H1 (cell line): Measurements from ENCODE around the gene MARK4. TPM values are rescaled to one million over a fixed set of nuclear protein-coding genes. Genes with fewer than 3 reads are reported as not detected.

Source experiments
- CTCF ChIA-PET: fragments of 300-600 bp; sonication (Branson Sonifier 250); formaldehyde crosslinking; loops from one replicate; lab custom pipeline; 2021; ENCODE audit not compliant: partially characterized antibody; lab: Charles Lee
- POLR2A ChIA-PET: fragments of 300-600 bp; sonication (Branson Sonifier 250); formaldehyde crosslinking; loops from one replicate; lab custom pipeline; 2021; ENCODE audit warnings: inconsistent platforms; ENCODE audit not compliant: partially characterized antibody; lab: Charles Lee
- DNase-seq, 2 experiments: peaks; one replicate each; pipeline versions ENCODE4 v3.0.0 to v3.0.0-alpha.2; 2010 to 2022; ENCODE audit warnings: low spot score in 2 of 2, low read depth in 1 of 2, mixed read lengths in 1 of 2
- FAIRE-seq: peaks from 2 replicates; lab custom pipeline; 2011; peaks lifted over from hg19 to GRCh38; lab: Jason Lieb, UNC
- H2AFZ ChIP-seq: 2 replicates; pipeline ENCODE4 v1.8.1; 2012; ENCODE audit warnings: low read length, inconsistent platforms
- H2AK5ac ChIP-seq: 2 replicates; pipeline ENCODE4 v1.6.1; 2013; ENCODE audit warnings: low read depth, low read length
- H2BK120ac ChIP-seq: replicated peaks from 2 replicates; pipeline ENCODE3; 2013; ENCODE audit warnings: low read depth, low read length, inconsistent platforms
- H2BK12ac ChIP-seq: 2 replicates; pipeline ENCODE4 v1.6.1; 2013; ENCODE audit warnings: low read depth, low read length
- H2BK15ac ChIP-seq: 2 replicates; pipeline ENCODE4 v1.6.1; 2013; ENCODE audit warnings: low read length
- H2BK20ac ChIP-seq: 2 replicates; pipeline ENCODE4 v1.6.1; 2013; ENCODE audit warnings: low read length
- H2BK5ac ChIP-seq: 2 replicates; pipeline ENCODE4 v1.6.1; 2013; ENCODE audit warnings: low read depth, low read length
- H3K14ac ChIP-seq: 2 replicates; pipeline ENCODE4 v1.6.1; 2013; ENCODE audit warnings: inconsistent platforms; ENCODE audit not compliant: insufficient read length
- H3K18ac ChIP-seq: 2 replicates; pipeline ENCODE4 v1.6.1; 2013; ENCODE audit warnings: low read length; ENCODE audit errors: extremely low read depth
- H3K23ac ChIP-seq: 2 replicates; pipeline ENCODE4 v1.6.1; 2013; ENCODE audit warnings: inconsistent platforms; ENCODE audit not compliant: insufficient read length
- H3K23me2 ChIP-seq: 2 replicates; pipeline ENCODE4 v1.6.1; 2013; ENCODE audit warnings: low read depth, low read length
- H3K27ac ChIP-seq: 2 replicates; pipeline ENCODE4 v1.6.1; 2011; ENCODE audit warnings: low read depth, low read length, inconsistent platforms
- H3K27me3 ChIP-seq, 4 experiments: replicated peaks in 1 of 4; 1 replicate in 1 of 4; 2 replicates in 3 of 4; pipeline versions ENCODE4 v1.6.1 to v1.8.1; 2011 to 2013; ENCODE audit warnings: low read length in 3 of 4, mild to moderate bottlenecking in 3 of 4, inconsistent platforms in 2 of 4, mixed read lengths in 2 of 4, moderate library complexity in 1 of 4; ENCODE audit not compliant: control insufficient read depth in 3 of 4, insufficient read depth in 3 of 4; ENCODE audit errors: extremely low read depth in 1 of 4
- H3K36me3 ChIP-seq, 4 experiments: 2 replicates each; pipeline versions ENCODE4 v1.6.1 to v1.8.1; 2011 to 2013; ENCODE audit warnings: mild to moderate bottlenecking in 4 of 4, low read length in 3 of 4, moderate library complexity in 2 of 4, control low read depth in 1 of 4, inconsistent platforms in 1 of 4; ENCODE audit not compliant: insufficient read depth in 4 of 4, control insufficient read depth in 2 of 4
- H3K4ac ChIP-seq: replicated peaks from 2 replicates; pipeline ENCODE3; 2013; ENCODE audit warnings: low read length, low read depth, mixed read lengths, inconsistent platforms; ENCODE audit not compliant: insufficient read length
- H3K4me1 ChIP-seq, 4 experiments: replicated peaks in 1 of 4; 1 replicate in 1 of 4; 2 replicates in 3 of 4; pipeline versions ENCODE4 v1.6.1 to v1.8.1; 2011 to 2013; ENCODE audit warnings: low read length in 3 of 4, inconsistent platforms in 2 of 4, mixed read lengths in 1 of 4; ENCODE audit not compliant: insufficient read depth in 4 of 4, control insufficient read depth in 3 of 4
- H3K4me2 ChIP-seq, 2 experiments: 2 replicates each; pipeline versions ENCODE4 v1.6.1 to v1.8.1; 2011 to 2013; ENCODE audit warnings: low read depth in 2 of 2, low read length in 2 of 2, control low read depth in 1 of 2, inconsistent platforms in 1 of 2, mild to moderate bottlenecking in 1 of 2; ENCODE audit not compliant: insufficient read depth in 1 of 2
- H3K4me3 ChIP-seq, 4 experiments: fragments of 200-600, 300-600 bp in 1 of 4; sonication (generic), shearing (Covaris generic), sonication (Bioruptor Twin) in 1 of 4; 2 replicates each; pipeline versions ENCODE4 v1.5.1 to v1.8.1; 2011 to 2016; ENCODE audit warnings: low read length in 4 of 4, low read depth in 3 of 4, control low read depth in 2 of 4, inconsistent platforms in 2 of 4, mild to moderate bottlenecking in 2 of 4, mixed read lengths in 1 of 4, moderate library complexity in 1 of 4; ENCODE audit not compliant: insufficient read depth in 2 of 4; ENCODE audit errors: extremely low read depth in 1 of 4
- H3K56ac ChIP-seq: replicated peaks from 2 replicates; pipeline ENCODE3; 2013; ENCODE audit warnings: low read depth, mild to moderate bottlenecking, mixed read lengths, low read length, inconsistent platforms; ENCODE audit not compliant: insufficient read length
- H3K79me1 ChIP-seq: 2 replicates; pipeline ENCODE4 v1.6.1; 2013; ENCODE audit warnings: low read depth, low read length, control low read depth
- H3K79me2 ChIP-seq, 2 experiments: 2 replicates each; pipeline versions ENCODE4 v1.6.1 to v1.8.1; 2012 to 2013; ENCODE audit warnings: low read length in 2 of 2, mild to moderate bottlenecking in 2 of 2, inconsistent platforms in 1 of 2; ENCODE audit not compliant: insufficient read depth in 2 of 2, control insufficient read depth in 1 of 2
- H3K9ac ChIP-seq, 4 experiments: replicated peaks in 1 of 4; 1 replicate in 1 of 4; 2 replicates in 3 of 4; pipeline versions ENCODE4 v1.6.1 to v1.8.1; 2011 to 2013; ENCODE audit warnings: low read depth in 3 of 4, low read length in 3 of 4, control low read depth in 2 of 4, mild to moderate bottlenecking in 2 of 4, moderate library complexity in 2 of 4, inconsistent platforms in 1 of 4; ENCODE audit errors: extremely low read depth in 1 of 4
- H3K9me3 ChIP-seq, 2 experiments: 2 replicates each; pipeline versions ENCODE4 v1.6.1 to v1.8.1; 2012 to 2013; ENCODE audit warnings: mild to moderate bottlenecking in 2 of 2, moderate library complexity in 2 of 2, control low read depth in 1 of 2, inconsistent platforms in 1 of 2, low read depth in 1 of 2, low read length in 1 of 2, mixed read lengths in 1 of 2; ENCODE audit not compliant: insufficient read depth in 2 of 2
- H4K20me1 ChIP-seq, 2 experiments: replicated peaks in 1 of 2; 2 replicates each; pipeline versions ENCODE3 to v1.8.1; 2011 to 2013; ENCODE audit warnings: inconsistent platforms in 2 of 2, low read length in 2 of 2, mild to moderate bottlenecking in 1 of 2; ENCODE audit not compliant: insufficient read depth in 2 of 2, control insufficient read depth in 1 of 2
- H4K5ac ChIP-seq: 2 replicates; pipeline ENCODE4 v1.6.1; 2013; ENCODE audit warnings: low read length, low read depth, mixed read lengths, inconsistent platforms; ENCODE audit not compliant: insufficient read length
- H4K8ac ChIP-seq: 2 replicates; pipeline ENCODE4 v1.8.0; 2013; ENCODE audit warnings: mild to moderate bottlenecking, moderate library complexity, low read length, inconsistent platforms; ENCODE audit not compliant: insufficient read depth; ENCODE audit errors: extremely low read depth
- H4K91ac ChIP-seq: replicated peaks from 2 replicates; pipeline ENCODE3; 2013; ENCODE audit warnings: low read length, mixed read lengths, inconsistent platforms; ENCODE audit not compliant: insufficient read length
- BRCA1 ChIP-seq: IDR thresholded peaks from 2 replicates; pipeline ENCODE4 v1.6.1; 2012; ENCODE audit warnings: low read depth, low read length, improper control_type of control experiment
- CBX8 ChIP-seq: fragments of 300-800, 300-1000 bp; sonication (generic); IDR thresholded peaks from 2 replicates; pipeline ENCODE4 v1.7.1; 2016; ENCODE audit warnings: low read depth, low read length, borderline replicate concordance
- CEBPB ChIP-seq: IDR thresholded peaks from 2 replicates; pipeline ENCODE4 v1.6.1; 2012; ENCODE audit warnings: low read depth, low read length
- GABPA ChIP-seq: IDR thresholded peaks from 2 replicates; pipeline ENCODE4 v1.6.1; 2011; ENCODE audit warnings: mild to moderate bottlenecking, low read length, moderate library complexity, borderline replicate concordance; ENCODE audit not compliant: insufficient read depth
- KDM4A ChIP-seq: IDR thresholded peaks from one replicate; pipeline ENCODE4 v1.7.1; 2012; ENCODE audit warnings: low read depth, mild to moderate bottlenecking, moderate library complexity, low read length, inconsistent platforms; ENCODE audit not compliant: severe bottlenecking
- RFX5 ChIP-seq: IDR thresholded peaks from 2 replicates; pipeline ENCODE4 v1.6.1; 2011; ENCODE audit warnings: low read depth, low read length, improper control_type of control experiment, borderline replicate concordance
- WGBS, 2 experiments: shearing (Covaris generic) in 1 of 2; methylation state at CpG; one replicate each; pipeline versions ENCODE4 v1.1.6 to v1.1.7; 2013 to 2015; ENCODE audit warnings: low lambda C conversion rate in 2 of 2, mixed read lengths in 2 of 2, inconsistent platforms in 1 of 2, low coverage in 1 of 2, missing lambda C conversion rate in 1 of 2; ENCODE audit not compliant: insufficient replicate concordance in 2 of 2, insufficient coverage in 1 of 2, insufficient read length in 1 of 2; ENCODE audit errors: extremely low coverage in 1 of 2, missing lambda C conversion rate in 1 of 2; 5-methylcytosine and 5-hydroxymethylcytosine counted together
- polyA plus RNA-seq, 7 experiments: library from polyadenylated mRNA; depleted of rRNA in 3 of 7; stranded (reverse) in 5 of 7; unstranded in 2 of 7; fragments of >200 nt in 5 of 7; fragments of 200-250 nt in 2 of 7; gene quantifications; 1 replicate in 5 of 7; 2 replicates in 1 of 7; 4 replicates in 1 of 7; pipeline versions ENCODE4 v1.2.1 to v1.2.3, GENCODE V29; 2011 to 2013; ENCODE audit warnings: missing spikeins in 2 of 7, mixed read lengths in 2 of 7
- total RNA-seq: library from RNA; stranded (reverse); fragmentation: NEBNext Ultra II Directional; extraction: Animal tissue kit (Norgen Biotek cat#: 25700); gene quantifications from 2 replicates; pipeline ENCODE4 v1.2.1, GENCODE V29; 2021
- TF ChIP-seq, protein P1 (sequence below): IDR thresholded peaks from 2 replicates; pipeline ENCODE4 v1.6.1; 2012; ENCODE audit warnings: low read length, inconsistent platforms

MARK4 gene
- total and polyA plus RNA-seq, 2 of the 8 experiments (the other 6 are each of a cell fraction or from before 2014, with no cell fraction given): 12.3 to 49.8 TPM

DNA sequence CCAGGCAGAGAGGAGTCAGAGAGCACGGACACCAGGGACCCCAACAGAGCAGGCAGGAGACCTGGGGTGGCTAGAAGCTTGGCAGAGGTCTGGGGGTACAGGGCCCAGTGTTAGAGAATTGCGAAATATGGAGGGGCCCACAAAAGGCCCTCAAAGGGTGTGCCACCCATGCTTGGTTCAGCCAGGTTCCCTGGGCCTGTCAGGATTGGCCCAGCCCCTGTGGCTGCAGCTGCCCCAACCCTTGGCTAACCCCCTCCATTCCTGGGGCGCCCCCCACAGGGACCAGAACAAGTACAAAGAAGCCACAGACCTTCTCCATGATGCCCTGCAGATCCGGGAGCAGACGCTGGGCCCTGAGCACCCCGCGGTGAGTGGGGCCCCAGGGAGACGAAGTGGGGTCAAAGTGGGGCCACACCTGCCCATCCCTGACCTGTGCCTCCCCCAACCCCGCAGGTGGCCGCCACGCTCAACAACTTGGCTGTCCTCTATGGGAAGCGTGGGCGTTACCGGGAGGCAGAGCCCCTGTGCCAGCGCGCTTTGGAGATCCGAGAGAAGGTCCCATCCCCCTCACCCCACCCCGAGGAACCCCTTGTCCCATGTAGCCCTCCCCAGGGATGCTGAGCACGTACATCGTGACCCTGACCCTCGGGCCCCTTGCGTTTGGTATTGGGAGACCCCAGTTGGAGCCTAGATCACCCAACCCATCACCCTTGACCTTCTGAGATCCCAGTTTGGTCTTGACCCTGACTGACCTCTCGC, 97.5 kb downstream of the MARK4 start:
- H4K5ac ChIP-seq: no peak overlapping the region
- H4K91ac ChIP-seq: no peak overlapping the region
- ChIA-PET POLR2A (interaction anchor here (0.6 to 5.9 kb wide), 11 partner anchors 8 to 308 kb away, joined by 3 to 36 read pairs (median 3); partner anchors contain the start of gene ERCC2), CTCF (interaction anchor here (0.7 to 1.6 kb wide), 3 partner anchors 10 to 148 kb away, joined by 4 to 5 read pairs (median 4); no protein-coding TSS in a partner anchor)
- no peak overlapping the region for H3K4me3 ChIP-seq
- no peaks in the 10 kb centered on the region for H3K9me3 ChIP-seq
- no peaks in the 10 kb centered on the region for H3K27me3 ChIP-seq
- no peak overlapping the region for H2BK15ac ChIP-seq
- H4K20me1 ChIP-seq: peaks cover 1 to 28% of the 10 kb centered on the region in 2 experiments
- peak overlapping the region; percentile 44 for H3K56ac ChIP-seq
- no peak for FAIRE-seq
- no peak overlapping the region for H3K18ac ChIP-seq
- H4K8ac ChIP-seq: no peak overlapping the region
- WGBS, 2 experiments: 82% methylated on average over 15 of the region's 23 CpGs; no CpG with 5 or more reads in 1 of the 2 experiments
- TF ChIP-seq CBX8 (no peak), CEBPB (peak; percentile 38; the same call in 1 of the 2 replicates), GABPA (no peak), KDM4A (no peak), BRCA1 (no peak), RFX5 (no peak)
- TF ChIP-seq, protein P1, sequence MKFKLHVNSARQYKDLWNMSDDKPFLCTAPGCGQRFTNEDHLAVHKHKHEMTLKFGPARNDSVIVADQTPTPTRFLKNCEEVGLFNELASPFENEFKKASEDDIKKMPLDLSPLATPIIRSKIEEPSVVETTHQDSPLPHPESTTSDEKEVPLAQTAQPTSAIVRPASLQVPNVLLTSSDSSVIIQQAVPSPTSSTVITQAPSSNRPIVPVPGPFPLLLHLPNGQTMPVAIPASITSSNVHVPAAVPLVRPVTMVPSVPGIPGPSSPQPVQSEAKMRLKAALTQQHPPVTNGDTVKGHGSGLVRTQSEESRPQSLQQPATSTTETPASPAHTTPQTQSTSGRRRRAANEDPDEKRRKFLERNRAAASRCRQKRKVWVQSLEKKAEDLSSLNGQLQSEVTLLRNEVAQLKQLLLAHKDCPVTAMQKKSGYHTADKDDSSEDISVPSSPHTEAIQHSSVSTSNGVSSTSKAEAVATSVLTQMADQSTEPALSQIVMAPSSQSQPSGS: no peak
- H2AK5ac ChIP-seq: no peak overlapping the region
- H3K4me1 ChIP-seq: peaks cover 0 to 9% (median 5%) of the 10 kb centered on the region in 4 experiments; a peak in 2 of 7 replicates
- H3K4me2 ChIP-seq: no peak overlapping the region; a peak in 1 of 4 replicates
- H3K23ac ChIP-seq: no peak overlapping the region
- no peak overlapping the region for H3K4ac ChIP-seq
- no peaks in the 10 kb centered on the region for H3K79me1 ChIP-seq
- no peak overlapping the region for H2AFZ ChIP-seq
- H3K36me3 ChIP-seq: peaks cover 14 to 36% (median 26%) of the 10 kb centered on the region in 4 experiments; a peak in 6 of 8 replicates
- H2BK20ac ChIP-seq: no peak overlapping the region
- H3K27ac ChIP-seq: no peak overlapping the region
- H3K14ac ChIP-seq: no peak overlapping the region
- no peak overlapping the region for H2BK120ac ChIP-seq
- H3K9ac ChIP-seq: no peak overlapping the region
- no peak for DNase-seq
- H3K79me2 ChIP-seq: no peaks in the 10 kb centered on the region
- 0 out of 2 replicates have a peak overlapping the region, but pooled peaks have one; percentile 35 for H2BK5ac ChIP-seq
- H3K23me2 ChIP-seq: no peaks in the 10 kb centered on the region; the same call in 1 of the 2 replicates
- no peak overlapping the region for H2BK12ac ChIP-seq
